ENCODE data around the gene SEPTIN10.
"Not testable (repeated sequence)": the region's sequence is repeated elsewhere in the genome, so short reads cannot be mapped to it uniquely, and the experiment has no call there.

SEPTIN10 gene

DNA sequence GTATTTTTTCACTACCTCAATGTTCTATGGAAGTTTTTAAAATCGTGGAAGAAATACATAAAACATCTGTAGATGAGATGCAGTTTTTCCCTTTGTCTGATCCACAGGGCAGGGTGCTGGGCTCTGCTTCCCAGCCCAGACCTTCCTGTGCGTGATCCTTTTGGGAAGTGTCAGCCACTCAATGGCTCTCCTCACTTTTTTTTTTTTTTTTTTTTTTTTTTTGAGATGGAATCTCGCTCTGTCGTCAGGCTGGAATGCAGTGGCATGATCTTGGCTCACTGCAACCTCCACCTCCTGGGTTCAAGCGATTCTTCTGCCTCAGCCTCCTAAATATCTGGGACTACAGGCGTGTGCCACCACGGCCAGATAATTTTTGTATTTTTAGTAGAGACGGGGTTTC, 33.2 kb upstream of the SEPTIN10 start:
- DNase-seq (ENCODE audit: extremely low spot score) = no peak
- POLR2A ChIA-PET = no interaction called here
- TF ChIP-seq HDGF (IDR thresholded peaks at IDR 0.05; ENCODE audit: borderline replicate concordance) (no peak), SUZ12 (IDR thresholded peaks at IDR 0.05) (no peak), TARDBP (IDR thresholded peaks at IDR 0.05) (no peak), BHLHE40 (IDR thresholded peaks at IDR 0.05; ENCODE audit: borderline replicate concordance) (no peak), LEF1 (IDR thresholded peaks at IDR 0.05; ENCODE audit: borderline replicate concordance) (no peak), FOXK2 (IDR thresholded peaks at IDR 0.05) (no peak), FOXA1 (IDR thresholded peaks at IDR 0.05) (no peak), NFRKB (IDR thresholded peaks at IDR 0.05) (no peak), ZNF384 (IDR thresholded peaks at IDR 0.05) (no peak), SP1 (IDR thresholded peaks at IDR 0.05) (no peak), ARNT (IDR thresholded peaks at IDR 0.05) (no peak), FOXM1 (IDR thresholded peaks at IDR 0.05; ENCODE audit: borderline replicate concordance) (no peak), CTBP1 (IDR thresholded peaks at IDR 0.05; ENCODE audit: borderline replicate concordance) (no peak), ELF4 (IDR thresholded peaks at IDR 0.05) (no peak), L3MBTL2 (conservative IDR thresholded peaks at IDR 0.05) (no peak)
- TF ChIP-seq, protein P1, sequence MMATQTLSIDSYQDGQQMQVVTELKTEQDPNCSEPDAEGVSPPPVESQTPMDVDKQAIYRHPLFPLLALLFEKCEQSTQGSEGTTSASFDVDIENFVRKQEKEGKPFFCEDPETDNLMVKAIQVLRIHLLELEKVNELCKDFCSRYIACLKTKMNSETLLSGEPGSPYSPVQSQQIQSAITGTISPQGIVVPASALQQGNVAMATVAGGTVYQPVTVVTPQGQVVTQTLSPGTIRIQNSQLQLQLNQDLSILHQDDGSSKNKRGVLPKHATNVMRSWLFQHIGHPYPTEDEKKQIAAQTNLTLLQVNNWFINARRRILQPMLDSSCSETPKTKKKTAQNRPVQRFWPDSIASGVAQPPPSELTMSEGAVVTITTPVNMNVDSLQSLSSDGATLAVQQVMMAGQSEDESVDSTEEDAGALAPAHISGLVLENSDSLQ (IDR thresholded peaks at IDR 0.05) = no peak
- CTCF ChIA-PET = no interaction called here

DNA sequence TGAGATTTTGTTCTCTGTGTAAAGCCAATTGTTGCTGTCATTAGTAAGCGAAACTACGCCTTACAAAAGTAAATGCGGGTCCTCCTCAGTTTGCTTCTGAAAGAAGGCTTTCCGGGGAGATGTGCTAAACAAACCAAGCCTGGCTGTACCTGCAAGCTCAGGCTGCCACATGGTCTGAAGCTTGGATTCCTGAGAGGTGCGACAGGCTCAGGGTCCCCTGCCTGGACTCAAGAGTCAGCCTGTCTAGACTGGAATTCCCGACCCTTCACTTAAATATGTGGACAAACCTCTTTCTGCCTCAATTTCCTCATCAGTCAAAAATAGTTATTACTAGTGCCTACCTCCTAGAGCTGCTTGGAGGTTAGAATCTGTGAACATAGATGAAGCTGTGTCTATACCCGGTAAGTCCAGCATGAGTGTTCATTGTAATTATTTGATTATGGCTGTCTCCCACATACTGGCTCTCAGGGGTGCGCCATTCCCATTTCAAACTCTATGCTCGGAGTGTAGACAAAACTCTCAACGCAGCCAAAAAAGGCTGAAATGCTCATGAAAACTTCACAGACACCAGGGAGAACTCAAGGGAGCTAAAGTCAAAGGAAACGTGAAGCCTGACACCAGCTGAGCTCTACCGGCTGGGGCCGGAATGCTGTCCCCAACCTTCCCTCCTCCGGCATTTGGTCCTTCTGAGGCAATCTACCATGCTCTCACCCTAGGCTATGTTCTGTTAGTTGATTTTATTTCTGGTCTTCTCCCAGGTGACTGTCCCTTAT, 31.8 kb upstream of the SEPTIN10 start:
- no peak for TF ChIP-seq FOXM1 (IDR thresholded peaks at IDR 0.05; ENCODE audit: borderline replicate concordance)
- TF ChIP-seq FOXA1 (IDR thresholded peaks at IDR 0.05) = no peak
- no peak for TF ChIP-seq NFRKB (IDR thresholded peaks at IDR 0.05)
- no peak for TF ChIP-seq ZNF384 (IDR thresholded peaks at IDR 0.05)
- TF ChIP-seq L3MBTL2 (conservative IDR thresholded peaks at IDR 0.05) = no peak
- CTCF ChIA-PET = interaction anchor here (0.8 kb wide), 1 partner anchor 22 kb away, joined by 3 read pairs; no protein-coding TSS in a partner anchor
- DNase-seq (ENCODE audit: extremely low spot score) = no peak
- POLR2A ChIA-PET = no interaction called here

DNA sequence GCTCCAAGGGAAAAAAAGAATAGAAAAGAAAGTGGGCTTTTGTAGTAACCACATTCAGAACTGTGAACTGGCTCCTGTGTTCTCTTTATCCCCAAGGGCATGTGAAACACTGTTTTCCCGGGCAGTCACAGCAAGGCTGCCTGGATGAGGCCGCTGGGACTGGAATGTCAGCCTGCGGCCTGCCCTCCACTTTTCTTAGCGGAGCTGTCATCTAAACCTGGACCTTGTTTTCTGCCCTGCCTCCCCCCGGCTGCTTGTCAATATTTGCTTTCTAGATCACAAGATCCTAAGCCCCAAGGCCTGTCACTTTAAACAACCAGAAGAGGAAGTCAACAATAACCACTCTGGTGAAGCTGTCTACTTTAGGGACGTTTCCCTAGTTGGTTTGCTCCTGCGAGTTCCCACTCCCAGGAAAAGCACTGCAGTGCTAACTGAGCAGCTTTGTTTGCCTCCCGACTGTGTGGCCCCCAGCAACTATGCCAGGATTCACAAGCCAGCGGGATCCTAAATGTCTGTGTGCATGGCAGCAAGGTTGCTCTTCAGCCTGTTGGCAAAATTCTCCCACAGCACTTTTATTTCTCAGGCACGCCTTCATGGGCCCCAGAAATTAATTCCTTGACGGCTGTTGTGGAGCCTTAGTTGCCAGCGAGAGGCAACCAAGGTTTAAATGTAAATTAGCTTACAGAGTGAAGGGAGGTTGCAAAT, 31.0 kb upstream of the SEPTIN10 start:
- POLR2A ChIA-PET = no interaction called here
- TF ChIP-seq ARNT (IDR thresholded peaks at IDR 0.05) = no peak
- no peak for DNase-seq (ENCODE audit: extremely low spot score)
- CTCF ChIA-PET = interaction anchor here (0.8 kb wide), 1 partner anchor 21 kb away, joined by 3 read pairs; no protein-coding TSS in a partner anchor

DNA sequence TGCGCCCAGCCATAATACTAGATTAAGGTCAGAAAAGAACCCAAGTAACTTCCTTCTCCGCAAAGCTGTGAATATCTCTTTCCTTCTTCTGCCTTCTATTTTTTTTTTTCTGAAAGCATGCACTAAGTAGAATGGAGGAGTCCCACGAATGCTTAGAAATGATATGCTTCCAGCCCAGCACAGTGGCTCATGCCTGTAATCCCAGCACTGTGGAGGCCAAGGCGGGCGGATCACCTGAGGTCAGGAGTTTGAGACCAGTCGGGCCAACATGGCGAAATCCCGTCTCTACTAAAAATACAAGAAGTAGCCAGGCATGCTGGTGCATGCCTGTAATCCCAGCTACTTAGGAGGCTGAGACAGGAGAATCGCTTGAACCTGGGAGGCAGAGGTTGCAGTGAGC, 26.2 kb upstream of the SEPTIN10 start:
- CTCF ChIA-PET; DNase-seq (ENCODE audit: extremely low spot score); POLR2A ChIA-PET: not testable (repeated sequence)

DNA sequence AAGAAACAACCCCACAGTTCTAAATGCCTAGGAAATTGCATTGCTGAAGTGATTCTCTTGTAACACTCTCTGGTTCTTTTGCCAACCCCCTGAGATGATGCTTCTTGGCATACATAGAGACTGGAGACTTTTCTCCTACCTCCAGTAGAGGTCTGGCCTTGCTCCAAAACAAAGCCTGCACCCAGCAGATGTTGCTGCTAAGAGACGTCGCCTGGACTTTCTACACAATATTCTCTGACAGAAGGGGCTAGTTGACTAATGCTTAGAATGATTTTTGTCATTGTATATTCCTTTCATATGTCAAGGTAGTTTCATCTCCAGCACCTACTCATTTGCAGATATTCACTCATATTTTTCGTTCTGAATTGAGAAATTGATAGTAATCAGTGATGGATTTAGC, 25.0 kb upstream of the SEPTIN10 start:
- ChIA-PET CTCF (interaction anchor here (0.6 kb wide), 1 partner anchor 727 kb away, joined by 3 read pairs; no protein-coding TSS in a partner anchor), POLR2A (no interaction called here)
- no peak for DNase-seq (ENCODE audit: extremely low spot score)
- TF ChIP-seq CTBP1 (IDR thresholded peaks at IDR 0.05; ENCODE audit: borderline replicate concordance) (no peak), TARDBP (IDR thresholded peaks at IDR 0.05) (no peak), L3MBTL2 (conservative IDR thresholded peaks at IDR 0.05) (no peak), BHLHE40 (IDR thresholded peaks at IDR 0.05; ENCODE audit: borderline replicate concordance) (no peak), SUZ12 (IDR thresholded peaks at IDR 0.05) (no peak), NFRKB (IDR thresholded peaks at IDR 0.05) (no peak)

DNA sequence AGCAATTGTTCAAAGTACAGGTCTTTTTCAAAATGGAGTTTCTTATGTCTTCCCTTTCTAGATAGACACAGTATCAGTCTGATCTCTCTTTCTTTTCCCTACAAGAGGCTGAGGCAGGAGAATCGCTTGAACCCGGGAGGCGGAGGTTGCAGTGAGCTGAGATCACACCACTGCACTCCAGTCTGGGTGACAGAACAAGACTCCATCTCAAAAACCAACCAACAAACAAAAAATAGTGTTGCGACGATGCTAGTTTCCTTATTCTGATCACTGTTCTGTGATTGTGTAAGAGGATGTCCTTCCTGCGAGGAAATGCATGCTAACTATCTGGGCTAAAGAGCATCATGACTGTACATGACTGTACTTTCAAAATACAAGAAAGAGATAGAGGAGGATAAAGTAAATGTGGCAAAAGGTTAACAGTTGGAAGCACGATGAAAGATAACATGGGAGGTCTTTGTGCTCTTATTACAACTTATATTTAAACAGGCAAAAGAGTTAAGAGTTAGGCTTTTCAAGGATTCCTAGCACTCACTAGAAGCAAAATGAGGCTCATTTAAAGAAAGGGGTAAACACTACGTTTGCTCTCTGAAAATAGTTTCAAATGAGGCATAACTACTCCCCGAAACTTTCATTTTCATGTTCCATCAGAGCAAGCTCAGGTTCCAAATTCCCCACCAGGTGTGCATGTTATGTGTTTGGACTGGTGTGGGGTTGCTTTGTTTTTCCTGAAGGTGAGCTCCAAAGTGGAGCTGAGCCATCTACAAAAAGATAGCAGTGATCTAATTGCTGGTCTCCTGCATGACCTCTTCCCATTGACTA, 24.2 kb upstream of the SEPTIN10 start:
- ChIA-PET POLR2A (no interaction called here), CTCF (no interaction called here)
- DNase-seq (ENCODE audit: extremely low spot score) = no peak
- TF ChIP-seq L3MBTL2 (conservative IDR thresholded peaks at IDR 0.05) (no peak), TARDBP (IDR thresholded peaks at IDR 0.05) (no peak), FOXA1 (IDR thresholded peaks at IDR 0.05) (no peak), LEF1 (IDR thresholded peaks at IDR 0.05; ENCODE audit: borderline replicate concordance) (no peak), NFRKB (IDR thresholded peaks at IDR 0.05) (no peak)

DNA sequence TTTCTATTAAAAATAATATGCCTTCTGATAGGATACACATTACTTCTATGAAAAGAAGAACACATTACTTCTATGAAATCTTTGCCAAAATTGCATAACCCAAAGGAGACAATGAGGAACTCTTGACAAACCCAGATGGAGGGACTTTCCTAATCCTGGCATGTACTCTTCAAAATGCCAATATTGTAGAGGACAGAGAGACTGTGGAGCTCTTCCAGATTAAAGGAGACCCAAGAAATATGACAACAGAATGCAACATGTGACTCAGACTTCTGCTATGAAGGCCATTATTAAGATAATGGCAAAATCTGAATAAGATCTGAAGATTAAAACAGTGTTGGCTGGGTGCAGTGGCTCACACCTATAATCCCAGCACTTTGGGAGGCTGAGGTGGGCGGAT, 22.6 kb upstream of the SEPTIN10 start:
- ChIA-PET CTCF (no interaction called here), POLR2A (no interaction called here)
- no peak for TF ChIP-seq TARDBP (IDR thresholded peaks at IDR 0.05)
- TF ChIP-seq, protein P1 (IDR thresholded peaks at IDR 0.05) = no peak
- TF ChIP-seq SP1 (IDR thresholded peaks at IDR 0.05) = no peak
- no peak for DNase-seq (ENCODE audit: extremely low spot score)

All from HEK293T (cell line).